Globus pallidus (tissue), 1 donor: ENCODE measurements around the gene MNX1.

Experiments used
- DNase-seq: peaks from one replicate; pipeline ENCODE4 v3.0.0-alpha.2; 2015; ENCODE audit warnings: low spot score

The MNX1 gene

DNA sequence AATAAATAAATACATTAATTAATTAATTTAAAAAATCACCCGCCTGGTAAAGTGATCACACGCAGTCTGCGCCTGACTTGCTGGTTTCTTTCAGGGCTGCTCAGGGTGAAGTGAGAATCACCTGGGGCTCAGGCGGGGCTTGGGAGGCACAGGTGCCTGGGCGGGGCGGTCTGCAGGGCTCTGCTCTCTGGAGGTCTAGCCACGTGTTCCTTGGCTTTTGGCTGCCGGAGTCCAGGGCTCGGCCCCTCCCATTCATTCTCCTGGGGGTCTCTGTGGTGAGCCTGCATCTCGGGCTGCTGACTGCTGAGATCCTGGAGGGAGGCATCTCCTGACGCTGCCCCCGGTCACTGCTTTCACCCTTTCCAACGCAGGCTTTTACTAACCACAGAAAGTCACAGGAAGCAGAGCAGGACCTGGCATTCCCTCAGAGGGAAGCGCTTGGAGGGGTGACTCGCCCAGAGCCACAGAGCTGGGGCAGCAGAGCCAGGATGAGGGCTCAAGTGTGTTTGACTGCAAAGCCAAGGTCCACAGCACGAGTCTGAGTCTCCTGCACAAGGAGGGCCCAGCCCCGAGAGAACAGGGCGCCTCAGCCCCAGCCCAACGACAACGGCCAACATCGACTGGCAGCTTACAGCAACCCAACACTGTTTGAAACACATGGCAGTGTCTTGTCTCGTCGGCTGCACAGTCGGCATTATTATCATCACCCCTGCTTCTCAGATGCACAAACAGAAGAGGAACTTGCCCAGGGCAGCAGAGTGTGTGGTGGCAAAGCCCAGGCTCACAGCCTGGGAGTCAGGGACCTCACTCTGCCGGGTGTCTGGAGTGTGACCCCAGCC, 22.4 kb upstream of the MNX1 start:
- no peak for DNase-seq

DNA sequence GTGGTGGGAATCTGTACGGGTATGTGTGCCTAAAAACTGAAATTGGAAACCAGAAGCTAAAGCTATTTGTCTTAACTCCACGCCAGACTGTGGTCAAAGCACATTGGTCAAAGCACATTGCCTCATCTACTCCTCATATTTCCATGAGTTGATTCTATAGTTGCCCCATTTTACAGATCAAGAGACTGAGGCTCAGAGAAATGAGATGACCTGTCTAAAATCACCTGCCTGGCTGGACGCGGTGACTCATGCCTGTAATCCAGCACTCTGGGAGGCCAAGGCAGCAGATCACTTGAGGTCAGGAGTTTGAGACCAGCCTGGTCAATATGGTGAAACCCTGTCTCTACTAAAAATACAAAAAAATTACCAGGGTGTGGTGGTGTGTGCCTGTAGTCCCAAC, 21.7 kb upstream of the MNX1 start:
- no peak for DNase-seq

DNA sequence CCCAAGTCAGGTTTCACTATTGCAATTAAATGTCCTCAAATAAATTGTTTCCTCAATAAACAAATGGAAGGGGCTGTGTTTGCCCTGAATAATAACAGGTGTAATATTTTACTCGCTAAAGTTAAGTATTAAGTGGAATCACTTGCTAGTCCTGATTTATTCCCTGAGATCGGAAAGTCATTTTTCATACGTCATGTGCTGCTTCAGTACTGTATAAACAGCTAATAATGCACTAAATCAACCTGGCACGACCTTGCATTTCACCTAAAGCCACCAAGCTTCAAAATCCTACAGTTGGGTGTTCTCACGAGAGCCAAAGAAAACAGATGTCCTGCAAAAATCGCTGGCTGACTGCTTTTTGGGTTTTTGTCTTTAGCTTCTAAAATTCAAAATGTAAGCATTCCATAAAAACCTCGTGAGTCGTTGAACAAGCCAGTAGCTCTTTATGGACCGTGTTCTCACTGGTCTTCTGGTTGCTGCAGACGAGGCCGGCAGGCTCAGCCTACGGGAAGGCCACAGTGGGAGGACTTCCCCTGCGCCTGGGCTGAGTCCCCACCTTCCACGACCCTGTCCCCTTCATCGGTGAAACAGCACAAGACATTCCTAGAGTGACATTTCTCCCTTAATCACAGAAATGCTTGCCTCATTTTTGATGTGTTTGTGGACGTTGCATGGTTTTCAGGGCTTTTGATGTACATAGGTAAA, 17.9 kb upstream of the MNX1 start:
- DNase-seq: no peak

DNA sequence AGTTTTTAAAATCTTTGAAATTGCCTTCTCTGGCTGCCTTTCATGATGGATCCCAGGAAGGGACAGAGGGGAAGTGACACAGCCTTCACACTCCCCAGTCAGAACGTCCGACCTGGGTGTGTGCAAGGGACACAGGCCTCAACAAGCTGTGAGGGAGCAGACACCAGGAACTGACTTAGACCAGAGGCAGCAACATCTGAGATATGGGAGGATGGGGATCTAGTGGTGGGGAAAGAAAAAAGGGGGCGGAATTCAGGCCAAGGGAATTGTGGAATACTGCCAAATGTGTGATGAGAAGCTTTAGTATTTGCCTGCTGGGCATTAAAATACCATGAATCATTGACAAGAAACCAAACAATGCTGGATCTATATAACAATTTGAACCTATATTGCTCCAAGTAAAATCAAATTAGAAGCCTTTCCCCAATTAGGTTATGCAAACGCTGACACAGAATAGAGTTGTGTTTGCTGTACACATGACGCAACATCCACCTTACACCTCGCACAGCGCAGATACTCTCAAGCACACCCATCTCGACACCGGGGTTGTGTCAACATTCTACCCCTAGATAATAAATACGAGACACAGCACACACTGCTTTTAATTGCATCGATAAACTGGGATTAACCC, 17.2 kb upstream of the MNX1 start:
- no peak for DNase-seq

DNA sequence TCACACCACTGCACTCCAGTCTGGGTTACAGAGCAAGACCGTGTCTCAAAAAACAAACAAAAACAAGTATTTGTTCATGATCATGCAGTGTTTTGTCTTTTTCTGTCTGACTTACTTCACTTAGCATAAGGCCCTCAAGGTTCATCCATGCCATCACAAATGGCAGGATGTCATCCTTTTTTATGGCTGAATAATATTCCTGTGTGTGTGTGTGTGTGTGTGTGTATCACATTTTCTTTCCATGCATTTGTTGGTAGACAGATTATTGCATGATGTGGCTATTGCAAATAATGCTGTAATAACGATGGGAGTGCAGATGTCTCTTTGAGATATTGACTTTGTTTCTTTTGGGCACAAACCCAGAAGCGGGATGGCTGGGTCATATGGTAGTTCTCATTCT, 14.3 kb upstream of the MNX1 start:
- DNase-seq: no peak

DNA sequence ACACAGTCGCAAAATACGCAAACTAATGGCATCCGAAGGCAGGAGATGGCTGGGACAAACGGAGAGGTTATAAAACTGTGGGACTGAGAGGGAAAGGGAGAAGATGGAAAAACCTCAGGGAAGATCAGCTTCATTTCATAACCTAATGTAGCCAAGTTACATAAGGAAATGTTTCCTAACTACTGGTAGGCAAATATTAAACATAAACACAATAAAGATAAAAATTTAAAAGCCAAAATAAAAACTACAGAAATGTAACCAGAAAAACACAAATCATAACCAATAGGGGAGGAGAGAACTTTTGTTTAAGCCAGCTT, 13.1 kb upstream of the MNX1 start:
- DNase-seq: no peak

DNA sequence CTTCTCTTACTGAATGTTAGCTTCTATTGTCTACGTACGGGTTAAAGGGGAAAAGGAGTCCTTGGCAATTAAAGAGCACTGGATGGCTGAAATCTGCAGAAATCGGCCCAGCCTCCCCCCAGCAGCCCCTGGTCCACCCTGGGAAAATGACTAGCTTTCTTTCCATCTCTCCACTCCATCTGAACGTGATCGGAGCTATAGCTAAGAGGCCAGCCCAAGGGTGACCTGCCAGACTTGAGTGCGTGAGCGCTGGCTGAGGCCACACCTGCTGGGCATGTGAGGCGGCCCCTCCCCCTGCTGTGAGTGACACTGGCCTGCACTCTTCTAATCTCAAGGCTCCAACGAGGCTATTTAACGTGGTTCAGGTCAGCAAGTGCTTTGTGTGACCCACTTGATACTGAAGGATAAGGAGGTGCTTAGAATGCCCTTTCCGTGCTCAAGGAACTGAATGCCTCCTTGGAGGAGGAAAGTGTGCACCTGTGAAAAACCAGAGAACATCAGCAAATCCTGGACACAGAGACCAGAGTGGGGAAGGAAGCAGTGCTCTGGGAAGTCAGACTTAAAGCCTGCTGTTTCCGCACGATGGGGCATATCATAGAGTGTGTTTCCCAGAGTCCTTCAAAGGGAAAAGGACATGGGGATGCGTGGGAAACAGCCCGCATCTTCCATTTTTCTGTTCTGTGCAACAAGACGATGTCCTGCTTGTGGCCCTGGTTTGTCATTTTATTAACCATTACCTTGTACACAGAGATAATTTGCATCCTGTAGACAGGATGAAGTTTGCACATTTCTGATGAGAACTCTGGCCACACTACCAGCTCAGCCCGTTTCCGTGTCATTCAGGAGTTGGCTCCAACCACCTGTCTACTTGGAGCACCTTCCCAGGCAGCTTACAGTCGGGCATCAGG, 12.5 kb upstream of the MNX1 start:
- no peak for DNase-seq

DNA sequence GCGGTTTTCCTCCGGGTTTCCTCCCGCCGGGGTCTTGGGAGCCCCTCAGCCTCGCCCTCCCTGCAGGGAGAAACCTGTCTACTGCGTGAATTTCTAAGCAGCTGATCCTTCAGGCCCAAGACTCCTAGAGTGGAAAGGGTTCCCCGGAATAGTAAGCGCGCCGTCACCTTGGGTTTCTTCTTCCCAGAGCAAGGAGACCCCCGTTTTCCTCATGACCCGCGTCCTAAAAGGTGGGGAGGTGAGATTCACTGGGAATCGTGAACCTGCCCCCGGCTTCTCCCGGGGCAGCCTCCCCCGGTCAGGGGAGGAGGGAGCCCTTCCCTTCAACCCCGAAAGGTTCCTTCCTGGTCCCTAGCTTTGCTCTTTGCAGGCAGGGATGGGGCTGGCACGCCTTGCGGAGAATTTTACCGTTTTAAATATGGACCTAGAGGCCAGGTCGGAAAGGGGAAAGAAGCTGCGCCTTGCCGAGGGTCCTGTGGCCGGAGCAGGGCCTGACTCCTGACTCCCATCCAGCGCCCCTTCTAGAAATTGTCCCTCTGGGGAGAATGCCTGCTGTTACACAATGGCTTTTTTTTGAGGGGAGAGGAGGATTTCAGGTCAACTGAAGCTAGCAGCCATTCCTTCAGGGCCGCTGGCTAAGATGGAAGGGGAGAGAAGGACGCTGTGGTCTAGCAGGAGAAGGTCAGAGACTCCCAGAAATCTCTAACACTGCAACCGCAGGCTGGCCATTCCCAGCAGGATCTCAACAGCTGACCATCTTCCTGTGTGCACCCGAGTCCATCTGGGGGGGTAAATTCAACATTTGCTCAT, 11.6 kb upstream of the MNX1 start:
- no peak for DNase-seq

DNA sequence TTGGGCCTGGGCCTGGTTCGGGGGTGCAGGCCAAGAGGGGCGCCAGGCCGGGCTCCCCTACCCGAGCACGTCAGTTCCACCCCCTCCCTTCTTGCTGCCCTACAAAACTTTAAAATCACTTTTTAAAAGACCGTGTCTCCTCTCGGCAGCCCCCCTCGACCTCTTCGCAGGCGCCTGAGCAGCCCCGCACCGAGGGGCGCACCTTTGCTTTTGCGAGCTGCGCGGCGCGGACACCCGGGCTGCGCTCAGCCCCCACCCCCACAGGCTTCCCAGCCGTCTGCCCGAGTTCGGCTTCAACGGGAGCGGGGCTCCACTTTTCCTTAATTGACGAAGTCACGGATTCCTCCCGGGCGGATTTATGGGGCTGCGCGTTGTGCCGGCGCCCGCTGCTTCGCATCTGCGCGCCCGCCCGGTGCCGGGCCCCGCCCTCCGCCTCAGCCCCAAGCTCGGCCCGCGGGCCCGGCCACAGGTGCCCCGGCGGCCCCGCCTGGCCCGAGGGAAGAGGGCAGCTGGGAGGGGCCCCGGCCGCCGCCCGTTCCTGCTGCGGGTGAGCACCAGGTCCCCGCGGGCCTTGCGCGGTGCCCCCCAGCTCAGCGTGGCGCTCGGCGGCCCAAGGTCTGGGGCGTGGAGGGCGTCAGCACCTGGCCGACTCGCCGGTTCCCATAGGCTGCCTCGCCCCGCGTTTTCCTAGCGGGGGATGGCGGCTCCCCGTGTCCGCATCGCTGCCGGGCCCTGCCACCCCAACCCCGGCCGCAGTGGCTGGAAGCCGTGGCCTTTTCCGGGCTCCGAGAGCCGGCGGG, 10.8 kb upstream of the MNX1 start:
- DNase-seq: no peak

DNA sequence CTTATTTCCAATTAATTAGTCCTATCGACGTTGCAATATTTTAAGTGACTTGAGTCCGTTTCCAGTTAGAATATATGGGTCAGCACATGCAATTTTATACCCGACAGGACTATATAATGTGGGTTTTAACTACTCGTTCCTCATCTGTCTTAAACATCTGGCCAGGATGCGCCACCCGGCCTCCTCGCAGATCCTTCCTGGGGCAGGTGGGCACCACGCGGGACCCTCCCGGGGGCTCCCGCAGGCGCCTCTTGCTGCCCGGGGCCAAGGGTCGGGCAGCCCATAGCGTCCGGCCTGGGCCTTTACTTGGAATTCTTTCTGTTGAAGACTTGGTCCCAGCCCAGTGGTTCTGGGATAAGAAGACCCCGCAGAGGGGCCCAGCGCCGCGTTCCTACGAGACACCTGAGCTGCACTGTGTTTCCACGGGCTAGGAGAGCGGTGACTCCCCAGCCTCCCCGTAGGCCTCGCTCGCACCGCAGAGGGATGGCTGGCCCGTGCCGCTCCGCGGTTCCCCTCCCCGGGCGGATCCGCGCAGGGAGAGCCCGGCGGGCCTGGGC, 10.1 kb upstream of the MNX1 start:
- DNase-seq: no peak

DNA sequence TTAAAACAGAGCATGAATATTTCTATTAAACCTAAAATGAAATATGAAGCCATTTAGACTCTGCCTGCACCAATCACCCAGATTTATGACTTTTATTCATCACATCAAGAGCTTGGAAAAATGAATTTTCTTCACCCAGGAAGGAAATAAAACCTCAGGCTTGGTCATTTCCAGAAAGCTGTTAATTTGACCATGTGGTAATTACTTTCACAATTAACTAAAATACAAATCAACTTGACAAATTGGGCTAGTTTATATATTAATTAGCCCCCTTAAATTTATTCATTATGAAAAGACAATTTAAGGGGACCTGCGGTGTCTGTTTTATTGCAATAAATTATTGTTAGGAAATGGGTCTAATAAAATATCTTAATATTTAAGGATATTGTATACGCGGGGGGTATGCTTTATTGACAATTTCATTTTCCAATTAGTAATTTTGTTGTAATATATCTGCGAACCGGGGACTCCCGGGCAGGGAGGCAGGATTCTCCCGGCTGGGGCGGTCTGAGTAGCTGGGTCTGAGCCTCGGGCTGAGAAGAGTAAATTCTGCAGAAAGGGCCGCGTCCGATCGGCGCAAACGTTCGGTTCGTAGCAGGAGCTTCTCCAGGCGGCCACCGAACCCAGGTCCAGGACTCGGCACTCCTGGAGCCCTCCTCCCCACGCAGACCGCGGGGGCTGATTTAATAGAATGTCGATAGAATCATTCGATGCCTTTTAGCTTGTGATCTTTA, 9.4 kb upstream of the MNX1 start:
- DNase-seq: no peak

DNA sequence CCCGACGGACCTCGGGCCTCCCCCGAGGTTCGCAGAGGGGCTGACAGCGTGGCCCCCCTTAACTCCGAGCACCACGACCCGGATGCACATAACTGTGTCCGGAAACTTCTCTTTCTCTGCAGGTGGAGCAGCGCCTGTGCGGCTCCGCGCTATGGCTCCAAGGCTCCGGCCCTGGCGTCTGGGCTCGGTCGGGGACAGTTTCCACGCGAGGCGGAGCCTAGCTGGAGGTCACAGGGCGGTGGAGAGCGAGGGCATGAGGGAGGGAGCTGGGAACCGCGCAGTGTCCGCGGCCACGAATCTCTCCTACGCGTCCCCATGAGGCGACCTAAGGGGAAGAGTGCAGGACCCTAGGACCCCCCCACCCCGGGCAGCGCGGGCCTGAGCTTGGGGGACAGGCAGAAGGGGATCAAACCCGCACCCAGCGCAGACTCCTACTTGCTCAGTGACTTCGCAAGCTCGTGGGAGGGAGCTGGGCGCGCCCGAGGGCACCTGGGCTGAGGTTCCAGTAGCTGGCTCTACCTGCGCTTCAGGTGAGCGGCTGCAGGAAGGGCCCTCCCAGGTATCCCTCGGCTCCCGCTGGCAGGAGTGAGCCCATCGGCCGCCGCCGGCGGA, 8.6 kb upstream of the MNX1 start:
- no peak for DNase-seq

DNA sequence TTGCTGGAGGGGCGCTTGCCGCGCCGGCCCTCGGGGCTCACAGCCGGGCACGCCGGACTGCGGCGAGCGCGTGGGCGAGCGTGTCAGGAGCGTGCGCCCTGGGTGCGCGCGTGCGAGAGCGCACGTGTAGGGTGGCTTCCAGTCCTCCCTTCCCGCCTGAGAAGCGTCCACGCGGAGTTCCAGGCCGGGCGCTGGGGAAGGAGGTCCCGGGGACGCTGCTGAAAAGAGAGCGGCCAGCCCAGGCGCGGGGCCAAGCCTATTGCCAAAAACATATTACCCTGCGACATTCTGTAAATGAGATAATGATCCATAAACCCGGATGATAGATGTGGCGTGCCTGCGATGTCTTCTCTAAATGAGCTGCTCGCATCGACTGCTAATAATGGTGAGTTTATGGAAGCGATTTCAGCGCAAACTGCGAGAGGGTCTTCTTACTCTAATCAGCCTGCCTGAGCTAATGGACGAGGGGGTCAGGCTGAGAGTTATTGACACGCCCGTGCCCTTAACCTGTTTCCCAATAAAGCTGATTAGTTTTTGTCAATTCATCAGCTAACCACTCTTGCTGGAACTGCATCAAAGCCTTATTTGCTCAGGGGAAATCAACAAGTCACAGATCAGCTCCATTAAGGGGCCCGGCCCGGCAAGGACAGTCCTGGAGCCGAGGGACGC, 8.0 kb upstream of the MNX1 start:
- no peak for DNase-seq

DNA sequence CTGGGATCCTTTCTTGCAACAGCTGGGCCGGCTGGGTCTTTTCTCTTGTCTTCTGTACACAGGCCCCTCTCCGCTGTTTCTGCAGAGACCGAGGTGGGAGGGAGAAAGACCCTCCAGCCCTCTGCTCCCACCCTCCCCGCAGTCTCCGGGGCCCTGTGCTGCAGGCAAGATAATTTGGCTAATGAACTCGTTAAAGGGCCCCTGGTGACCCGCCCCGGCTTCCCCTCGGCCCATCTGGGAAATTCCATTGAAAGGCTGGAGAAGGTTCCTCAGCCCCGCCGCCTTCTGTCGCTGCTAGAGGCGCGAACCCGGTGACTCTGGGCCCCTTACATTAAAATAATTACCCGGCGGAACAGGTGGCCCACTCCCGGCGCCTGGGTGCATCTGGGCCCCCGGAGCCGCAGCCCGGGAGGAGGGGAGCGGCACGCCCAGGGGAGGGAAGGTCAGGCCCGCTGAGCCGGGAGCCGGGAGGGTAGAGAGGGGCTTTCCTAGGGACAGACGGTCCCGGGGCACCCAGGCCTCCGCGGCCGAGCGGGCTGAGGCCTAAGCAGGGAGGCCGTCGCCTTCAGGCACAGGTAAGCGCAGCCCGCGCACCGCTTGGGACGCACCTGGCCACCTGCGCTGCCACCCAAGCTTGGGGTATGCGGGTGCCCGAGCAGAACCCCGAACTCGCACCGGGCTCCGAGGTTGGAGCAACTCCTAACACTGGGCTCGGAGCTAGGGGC, 7.3 kb upstream of the MNX1 start:
- no peak for DNase-seq

DNA sequence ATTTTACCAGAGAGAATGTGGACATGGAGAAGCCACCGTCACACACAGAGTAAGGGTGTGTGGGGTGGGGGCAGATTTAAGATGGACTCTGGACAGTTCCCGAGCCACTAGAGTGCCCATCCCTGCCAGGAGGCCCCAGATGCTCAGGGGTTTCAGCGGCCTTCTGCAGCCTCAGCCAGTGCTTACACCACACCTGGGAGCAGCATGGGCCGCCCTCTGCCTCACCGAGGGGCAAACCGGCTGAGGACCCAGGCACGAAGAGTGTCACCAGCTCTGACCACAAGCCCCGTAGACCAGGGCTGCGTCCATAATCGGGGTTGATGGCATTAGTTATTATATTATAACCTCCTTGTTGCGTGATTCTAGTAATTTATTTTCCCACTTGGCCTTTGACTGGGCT, 6.7 kb upstream of the MNX1 start:
- DNase-seq: no peak

DNA sequence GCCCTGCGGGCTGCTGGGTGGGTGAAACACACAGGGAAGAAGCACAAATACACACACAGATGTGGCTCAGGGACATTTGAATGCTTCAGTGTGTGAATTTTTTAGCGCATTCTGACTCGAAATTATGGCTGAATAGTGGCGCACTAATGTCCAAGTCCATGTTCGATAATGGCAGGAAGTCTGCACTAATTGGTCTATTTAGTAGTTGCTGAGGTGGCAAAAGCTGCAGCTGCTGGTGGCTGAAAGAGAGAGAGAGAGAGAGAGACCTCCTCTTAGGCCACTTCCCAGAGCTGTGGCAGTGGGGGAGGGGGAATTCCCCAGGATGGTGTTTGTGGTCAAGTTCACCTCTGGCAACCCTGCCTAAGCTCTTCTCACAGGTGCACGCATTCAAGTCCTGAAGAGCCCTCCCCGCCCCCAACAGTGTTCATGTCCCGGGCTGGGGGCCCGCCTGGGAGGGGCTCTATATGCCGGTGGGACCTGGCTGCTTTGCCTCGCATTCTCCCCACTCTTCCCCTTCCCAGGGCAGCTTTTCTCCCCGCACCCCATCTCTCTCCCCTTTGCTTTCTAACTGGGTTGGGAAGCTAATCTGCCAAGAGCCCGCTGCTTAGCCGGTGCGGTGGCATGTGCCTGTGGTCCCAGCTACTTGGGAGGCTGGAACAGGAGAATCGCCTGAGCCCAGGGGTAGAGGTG, 6.0 kb upstream of the MNX1 start:
- no peak for DNase-seq

DNA sequence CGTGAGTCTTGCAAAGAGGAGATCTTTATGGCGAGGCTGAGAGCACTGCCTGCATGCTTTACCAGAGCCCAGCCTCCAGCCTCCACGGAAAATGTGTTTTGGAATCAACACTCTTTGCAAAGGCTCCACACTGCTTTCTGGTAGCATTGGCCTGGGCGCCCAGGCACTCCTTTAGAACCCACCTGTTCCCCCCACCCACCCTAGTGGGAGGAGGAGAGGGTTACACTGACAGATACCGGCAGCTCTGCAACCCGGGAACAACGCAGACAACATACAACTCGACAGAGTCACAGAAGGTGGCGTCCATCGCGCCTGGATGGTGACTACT, 5.5 kb upstream of the MNX1 start:
- no peak for DNase-seq
